H1 (cell line): ENCODE data around the gene GABRA6. TPM values are rescaled to one million over a fixed set of nuclear protein-coding genes. Genes with fewer than 3 reads are reported as not detected.

ENCODE experiments used
- CTCF ChIA-PET: fragments of 300-600 bp; sonication (Branson Sonifier 250); formaldehyde crosslinking; loops from one replicate; lab custom pipeline; 2021; ENCODE audit not compliant: partially characterized antibody; lab: Charles Lee
- POLR2A ChIA-PET: fragments of 300-600 bp; sonication (Branson Sonifier 250); formaldehyde crosslinking; loops from one replicate; lab custom pipeline; 2021; ENCODE audit warnings: inconsistent platforms; ENCODE audit not compliant: partially characterized antibody; lab: Charles Lee
- DNase-seq, 2 experiments: peaks; one replicate each; pipeline versions ENCODE4 v3.0.0 to v3.0.0-alpha.2; 2010 to 2022; ENCODE audit warnings: low spot score in 2 of 2, low read depth in 1 of 2, mixed read lengths in 1 of 2
- FAIRE-seq: peaks from 2 replicates; lab custom pipeline; 2011; peaks lifted over from hg19 to GRCh38; lab: Jason Lieb, UNC
- H2AFZ ChIP-seq: 2 replicates; pipeline ENCODE4 v1.8.1; 2012; ENCODE audit warnings: low read length, inconsistent platforms
- H2AK5ac ChIP-seq: 2 replicates; pipeline ENCODE4 v1.6.1; 2013; ENCODE audit warnings: low read depth, low read length
- H2BK120ac ChIP-seq: replicated peaks from 2 replicates; pipeline ENCODE3; 2013; ENCODE audit warnings: low read depth, low read length, inconsistent platforms
- H2BK12ac ChIP-seq: 2 replicates; pipeline ENCODE4 v1.6.1; 2013; ENCODE audit warnings: low read depth, low read length
- H2BK15ac ChIP-seq: 2 replicates; pipeline ENCODE4 v1.6.1; 2013; ENCODE audit warnings: low read length
- H2BK20ac ChIP-seq: 2 replicates; pipeline ENCODE4 v1.6.1; 2013; ENCODE audit warnings: low read length
- H2BK5ac ChIP-seq: 2 replicates; pipeline ENCODE4 v1.6.1; 2013; ENCODE audit warnings: low read depth, low read length
- H3K14ac ChIP-seq: 2 replicates; pipeline ENCODE4 v1.6.1; 2013; ENCODE audit warnings: inconsistent platforms; ENCODE audit not compliant: insufficient read length
- H3K18ac ChIP-seq: 2 replicates; pipeline ENCODE4 v1.6.1; 2013; ENCODE audit warnings: low read length; ENCODE audit errors: extremely low read depth
- H3K23ac ChIP-seq: 2 replicates; pipeline ENCODE4 v1.6.1; 2013; ENCODE audit warnings: inconsistent platforms; ENCODE audit not compliant: insufficient read length
- H3K23me2 ChIP-seq: 2 replicates; pipeline ENCODE4 v1.6.1; 2013; ENCODE audit warnings: low read depth, low read length
- H3K27ac ChIP-seq: 2 replicates; pipeline ENCODE4 v1.6.1; 2011; ENCODE audit warnings: low read depth, low read length, inconsistent platforms
- H3K27me3 ChIP-seq, 4 experiments: replicated peaks in 1 of 4; 1 replicate in 1 of 4; 2 replicates in 3 of 4; pipeline versions ENCODE4 v1.6.1 to v1.8.1; 2011 to 2013; ENCODE audit warnings: low read length in 3 of 4, mild to moderate bottlenecking in 3 of 4, inconsistent platforms in 2 of 4, mixed read lengths in 2 of 4, moderate library complexity in 1 of 4; ENCODE audit not compliant: control insufficient read depth in 3 of 4, insufficient read depth in 3 of 4; ENCODE audit errors: extremely low read depth in 1 of 4
- H3K36me3 ChIP-seq, 4 experiments: 2 replicates each; pipeline versions ENCODE4 v1.6.1 to v1.8.1; 2011 to 2013; ENCODE audit warnings: mild to moderate bottlenecking in 4 of 4, low read length in 3 of 4, moderate library complexity in 2 of 4, control low read depth in 1 of 4, inconsistent platforms in 1 of 4; ENCODE audit not compliant: insufficient read depth in 4 of 4, control insufficient read depth in 2 of 4
- H3K4ac ChIP-seq: replicated peaks from 2 replicates; pipeline ENCODE3; 2013; ENCODE audit warnings: low read length, low read depth, mixed read lengths, inconsistent platforms; ENCODE audit not compliant: insufficient read length
- H3K4me1 ChIP-seq, 4 experiments: replicated peaks in 1 of 4; 1 replicate in 1 of 4; 2 replicates in 3 of 4; pipeline versions ENCODE4 v1.6.1 to v1.8.1; 2011 to 2013; ENCODE audit warnings: low read length in 3 of 4, inconsistent platforms in 2 of 4, mixed read lengths in 1 of 4; ENCODE audit not compliant: insufficient read depth in 4 of 4, control insufficient read depth in 3 of 4
- H3K4me2 ChIP-seq, 2 experiments: 2 replicates each; pipeline versions ENCODE4 v1.6.1 to v1.8.1; 2011 to 2013; ENCODE audit warnings: low read depth in 2 of 2, low read length in 2 of 2, control low read depth in 1 of 2, inconsistent platforms in 1 of 2, mild to moderate bottlenecking in 1 of 2; ENCODE audit not compliant: insufficient read depth in 1 of 2
- H3K4me3 ChIP-seq, 4 experiments: fragments of 200-600, 300-600 bp in 1 of 4; sonication (generic), shearing (Covaris generic), sonication (Bioruptor Twin) in 1 of 4; 2 replicates each; pipeline versions ENCODE4 v1.5.1 to v1.8.1; 2011 to 2016; ENCODE audit warnings: low read length in 4 of 4, low read depth in 3 of 4, control low read depth in 2 of 4, inconsistent platforms in 2 of 4, mild to moderate bottlenecking in 2 of 4, mixed read lengths in 1 of 4, moderate library complexity in 1 of 4; ENCODE audit not compliant: insufficient read depth in 2 of 4; ENCODE audit errors: extremely low read depth in 1 of 4
- H3K56ac ChIP-seq: replicated peaks from 2 replicates; pipeline ENCODE3; 2013; ENCODE audit warnings: low read depth, mild to moderate bottlenecking, mixed read lengths, low read length, inconsistent platforms; ENCODE audit not compliant: insufficient read length
- H3K79me1 ChIP-seq: 2 replicates; pipeline ENCODE4 v1.6.1; 2013; ENCODE audit warnings: low read depth, low read length, control low read depth
- H3K79me2 ChIP-seq, 2 experiments: 2 replicates each; pipeline versions ENCODE4 v1.6.1 to v1.8.1; 2012 to 2013; ENCODE audit warnings: low read length in 2 of 2, mild to moderate bottlenecking in 2 of 2, inconsistent platforms in 1 of 2; ENCODE audit not compliant: insufficient read depth in 2 of 2, control insufficient read depth in 1 of 2
- H3K9ac ChIP-seq, 4 experiments: replicated peaks in 1 of 4; 1 replicate in 1 of 4; 2 replicates in 3 of 4; pipeline versions ENCODE4 v1.6.1 to v1.8.1; 2011 to 2013; ENCODE audit warnings: low read depth in 3 of 4, low read length in 3 of 4, control low read depth in 2 of 4, mild to moderate bottlenecking in 2 of 4, moderate library complexity in 2 of 4, inconsistent platforms in 1 of 4; ENCODE audit errors: extremely low read depth in 1 of 4
- H3K9me3 ChIP-seq, 2 experiments: 2 replicates each; pipeline versions ENCODE4 v1.6.1 to v1.8.1; 2012 to 2013; ENCODE audit warnings: mild to moderate bottlenecking in 2 of 2, moderate library complexity in 2 of 2, control low read depth in 1 of 2, inconsistent platforms in 1 of 2, low read depth in 1 of 2, low read length in 1 of 2, mixed read lengths in 1 of 2; ENCODE audit not compliant: insufficient read depth in 2 of 2
- H4K20me1 ChIP-seq, 2 experiments: replicated peaks in 1 of 2; 2 replicates each; pipeline versions ENCODE3 to v1.8.1; 2011 to 2013; ENCODE audit warnings: inconsistent platforms in 2 of 2, low read length in 2 of 2, mild to moderate bottlenecking in 1 of 2; ENCODE audit not compliant: insufficient read depth in 2 of 2, control insufficient read depth in 1 of 2
- H4K5ac ChIP-seq: 2 replicates; pipeline ENCODE4 v1.6.1; 2013; ENCODE audit warnings: low read length, low read depth, mixed read lengths, inconsistent platforms; ENCODE audit not compliant: insufficient read length
- H4K8ac ChIP-seq: 2 replicates; pipeline ENCODE4 v1.8.0; 2013; ENCODE audit warnings: mild to moderate bottlenecking, moderate library complexity, low read length, inconsistent platforms; ENCODE audit not compliant: insufficient read depth; ENCODE audit errors: extremely low read depth
- H4K91ac ChIP-seq: replicated peaks from 2 replicates; pipeline ENCODE3; 2013; ENCODE audit warnings: low read length, mixed read lengths, inconsistent platforms; ENCODE audit not compliant: insufficient read length
- CBX5 ChIP-seq: fragments of 300-800, 300-1000 bp; sonication (generic); IDR thresholded peaks from 2 replicates; pipeline ENCODE4 v1.7.1; 2016; ENCODE audit warnings: antibody characterized with exemption, low read length, low read depth
- CHD2 ChIP-seq: IDR thresholded peaks from 2 replicates; pipeline ENCODE4 v1.6.1; 2012; ENCODE audit warnings: low read length, improper control_type of control experiment
- E2F6 ChIP-seq: IDR thresholded peaks from 2 replicates; pipeline ENCODE4 v1.6.1; 2012; ENCODE audit warnings: inconsistent platforms
- FOSL1 ChIP-seq: IDR thresholded peaks from 2 replicates; pipeline ENCODE4 v1.6.1; 2011; ENCODE audit warnings: mild to moderate bottlenecking, low read depth, low read length, moderate library complexity; ENCODE audit not compliant: insufficient read depth
- PHF8 ChIP-seq: fragments of 200-600 bp; sonication (generic); conservative IDR thresholded peaks from 2 replicates; pipeline ENCODE4 v1.7.1; 2012; ENCODE audit warnings: low read depth, mild to moderate bottlenecking, inconsistent platforms, low read length, moderate library complexity
- WGBS, 2 experiments: shearing (Covaris generic) in 1 of 2; methylation state at CpG; one replicate each; pipeline versions ENCODE4 v1.1.6 to v1.1.7; 2013 to 2015; ENCODE audit warnings: low lambda C conversion rate in 2 of 2, mixed read lengths in 2 of 2, inconsistent platforms in 1 of 2, low coverage in 1 of 2, missing lambda C conversion rate in 1 of 2; ENCODE audit not compliant: insufficient replicate concordance in 2 of 2, insufficient coverage in 1 of 2, insufficient read length in 1 of 2; ENCODE audit errors: extremely low coverage in 1 of 2, missing lambda C conversion rate in 1 of 2; 5-methylcytosine and 5-hydroxymethylcytosine counted together
- polyA plus RNA-seq, 7 experiments: library from polyadenylated mRNA; depleted of rRNA in 3 of 7; stranded (reverse) in 5 of 7; unstranded in 2 of 7; fragments of >200 nt in 5 of 7; fragments of 200-250 nt in 2 of 7; gene quantifications; 1 replicate in 5 of 7; 2 replicates in 1 of 7; 4 replicates in 1 of 7; pipeline versions ENCODE4 v1.2.1 to v1.2.3, GENCODE V29; 2011 to 2013; ENCODE audit warnings: missing spikeins in 2 of 7, mixed read lengths in 2 of 7
- total RNA-seq: library from RNA; stranded (reverse); fragmentation: NEBNext Ultra II Directional; extraction: Animal tissue kit (Norgen Biotek cat#: 25700); gene quantifications from 2 replicates; pipeline ENCODE4 v1.2.1, GENCODE V29; 2021

Gene GABRA6
- total and polyA plus RNA-seq, 2 of the 8 experiments (the other 6 are each of a cell fraction or from before 2014, with no cell fraction given) = not detected

GRCh38 chr5:161745392-161745791 lies 59.9 kb downstream of the GABRA6 start:
- no peaks in the 10 kb centered on the region for H3K36me3 ChIP-seq
- H2BK120ac ChIP-seq = no peak overlapping the region
- no peak overlapping the region for H3K14ac ChIP-seq
- no peaks in the 10 kb centered on the region for H3K79me1 ChIP-seq
- H3K9ac ChIP-seq = no peak overlapping the region
- H3K4me2 ChIP-seq = no peak overlapping the region
- DNase-seq (no peak), FAIRE-seq (no peak)
- no peak overlapping the region for H2BK12ac ChIP-seq
- no peak overlapping the region for H3K56ac ChIP-seq
- H3K27me3 ChIP-seq = no peaks in the 10 kb centered on the region
- no peaks in the 10 kb centered on the region for H3K79me2 ChIP-seq
- H2BK15ac ChIP-seq = no peak overlapping the region
- no peaks in the 10 kb centered on the region for H3K9me3 ChIP-seq
- H3K23ac ChIP-seq = no peak overlapping the region
- POLR2A ChIA-PET = no interaction called here
- 74% methylated on average over 3 of the region's 3 CpGs; no CpG with 5 or more reads in 1 of the 2 experiments for WGBS, 2 experiments
- H3K27ac ChIP-seq = no peak overlapping the region
- H4K20me1 ChIP-seq = no peaks in the 10 kb centered on the region
- H4K5ac ChIP-seq = no peak overlapping the region
- no peak overlapping the region for H2BK5ac ChIP-seq
- H2AK5ac ChIP-seq = no peak overlapping the region
- H3K4me3 ChIP-seq = no peak overlapping the region
- CTCF ChIA-PET = interaction anchor here (1.1 to 1.2 kb wide), 2 partner anchors 464 to 556 kb away, joined by 3 to 4 read pairs; no protein-coding TSS in a partner anchor
- no peak overlapping the region for H2BK20ac ChIP-seq
- no peak overlapping the region for H4K8ac ChIP-seq
- H3K18ac ChIP-seq = no peak overlapping the region
- no peaks in the 10 kb centered on the region for H3K23me2 ChIP-seq
- no peak overlapping the region for H4K91ac ChIP-seq
- H2AFZ ChIP-seq = no peak overlapping the region
- H3K4ac ChIP-seq = no peak overlapping the region
- no peaks in the 10 kb centered on the region for H3K4me1 ChIP-seq
- TF ChIP-seq CBX5 = no peak
- no peak for TF ChIP-seq CHD2
- no peak for TF ChIP-seq FOSL1
- no peak for TF ChIP-seq E2F6
- no peak for TF ChIP-seq PHF8
